Thyroid gland (tissue), 4 donors: ENCODE results near the gene TSPAN17.

Experiments used
- CTCF ChIP-seq, 6 experiments: fragments of 200-600 bp in 3 of 6; fragments of 450-650 bp in 3 of 6; sonication (generic) in 3 of 6; IDR thresholded peaks; one replicate each; pipeline ENCODE4 v1.5.1; 2016 to 2019; ENCODE audit warnings: antibody characterized with exemption in 6 of 6, mild to moderate bottlenecking in 2 of 6, inconsistent platforms in 1 of 6, moderate library complexity in 1 of 6
- POLR2A ChIP-seq, 2 donors: fragments of 450-650 bp; IDR thresholded peaks; one replicate each; pipeline ENCODE4 v1.6.1; 2017; ENCODE audit warnings: antibody characterized with exemption in 2 of 2, mild to moderate bottlenecking in 2 of 2, moderate library complexity in 1 of 2

DNA sequence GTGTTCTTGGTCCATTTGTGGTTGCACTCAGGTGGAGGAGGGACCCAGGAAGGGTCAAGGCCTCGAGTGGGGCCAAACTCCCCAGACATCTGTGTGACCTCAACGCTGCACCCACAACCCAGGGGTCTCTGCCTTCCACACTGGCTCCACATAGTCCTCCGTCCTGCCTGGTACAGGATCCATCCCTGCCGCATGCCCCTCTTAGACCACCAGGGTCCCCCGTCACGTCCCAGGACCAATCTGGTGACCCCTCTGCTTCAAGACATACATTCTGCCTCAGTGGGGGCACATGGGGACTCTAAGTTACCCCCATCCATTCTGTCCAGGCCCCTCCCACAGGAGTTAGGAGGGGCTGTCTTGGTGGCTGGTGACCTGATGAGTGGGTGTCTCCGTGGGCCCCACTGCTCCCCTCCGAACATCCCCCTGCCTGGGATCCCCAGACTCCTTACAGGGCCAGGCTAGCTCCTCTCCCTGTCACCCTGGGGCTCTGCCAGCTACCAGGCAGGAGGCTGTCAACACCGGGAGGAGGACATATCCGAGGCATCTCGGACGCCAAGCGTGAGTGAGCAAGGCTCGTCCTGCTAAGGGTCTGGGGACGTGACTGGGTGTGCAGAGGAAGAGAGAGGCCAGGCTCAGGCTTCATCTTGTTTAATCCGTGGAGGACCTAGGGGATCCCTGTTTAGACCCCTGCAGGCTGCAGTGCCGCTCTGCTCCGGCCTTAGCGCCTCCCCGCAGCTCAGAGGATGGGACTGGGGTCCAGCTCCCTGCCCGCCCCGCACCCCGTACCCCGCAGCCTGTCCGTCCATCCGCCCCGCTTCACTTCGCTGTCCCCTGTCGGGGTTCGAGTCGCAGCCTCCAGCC is 32.3 kb downstream of the TSPAN17 start:
- TF ChIP-seq CTCF (IDR thresholded peaks at IDR 0.05): no peak
- TF ChIP-seq POLR2A (IDR thresholded peaks at IDR 0.05): no peak
